GM19193 (cell line): ENCODE results near the gene RRP12.

Experiments used
- POLR2A ChIP-seq: IDR thresholded peaks from 4 replicates; pipeline ENCODE4 v1.6.1; 2011; ENCODE audit not compliant: insufficient read depth, insufficient read length; ENCODE audit errors: extremely low read depth

Gene RRP12

GRCh38 chr10:97321032-97321803 lies 79.9 kb downstream of the RRP12 start:
- no peak for TF ChIP-seq POLR2A

- TF ChIP-seq POLR2A: no peak
Observed at GRCh38 chr10:97320480-97321031, 80.6 kb downstream of the RRP12 start.

- TF ChIP-seq POLR2A: no peak
Observed at GRCh38 chr10:97319671-97320479, 81.3 kb downstream of the RRP12 start.

- peak; percentile 42 for TF ChIP-seq POLR2A
Observed at GRCh38 chr10:97318772-97319651, 82.1 kb downstream of the RRP12 start, which contains the start of gene FRAT1. Gene FRAT1 (plus strand): TSS chr10:97319271. CDS start chr10:97319454, 183 bp downstream.

GRCh38 chr10:97314671-97315070 lies 86.5 kb downstream of the RRP12 start:
- no peak for TF ChIP-seq POLR2A

- no peak for TF ChIP-seq POLR2A
Observed at GRCh38 chr10:97312897-97313296, 88.2 kb downstream of the RRP12 start.

GRCh38 chr10:97311111-97311626 lies 90.0 kb downstream of the RRP12 start:
- TF ChIP-seq POLR2A: no peak

GRCh38 chr10:97307866-97308780 lies 93.0 kb downstream of the RRP12 start:
- TF ChIP-seq POLR2A: no peak

- TF ChIP-seq POLR2A: no peak
Observed at GRCh38 chr10:97307441-97307840, 93.7 kb downstream of the RRP12 start.
